HUES6 (cell line): ENCODE data around the gene SORCS1.
"Not testable (repeated sequence)": the region's sequence is repeated elsewhere in the genome, so short reads cannot be mapped to it uniquely, and the experiment has no call there.

Source experiments
- H3K27ac ChIP-seq: 2 replicates; pipeline ENCODE4 v1.7.0; 2013; ENCODE audit warnings: low read depth, mild to moderate bottlenecking, low read length, inconsistent platforms
- H3K27me3 ChIP-seq: 2 replicates; pipeline ENCODE4 v1.6.1; 2013; ENCODE audit warnings: low read length; ENCODE audit not compliant: control insufficient read depth, insufficient read depth
- H3K36me3 ChIP-seq: 2 replicates; pipeline ENCODE4 v1.6.1; 2013; ENCODE audit warnings: low read length; ENCODE audit not compliant: control insufficient read depth, insufficient read depth
- H3K4me1 ChIP-seq: 2 replicates; pipeline ENCODE4 v1.6.1; 2013; ENCODE audit warnings: low read length; ENCODE audit not compliant: control insufficient read depth, insufficient read depth
- H3K4me3 ChIP-seq: 2 replicates; pipeline ENCODE4 v1.5.1; 2013; ENCODE audit warnings: low read depth, low read length
- H3K9ac ChIP-seq: one replicate; pipeline ENCODE4 v1.6.1; 2013; ENCODE audit warnings: mild to moderate bottlenecking, low read length
- H3K9me3 ChIP-seq: 2 replicates; pipeline ENCODE4 v1.6.1; 2013; ENCODE audit warnings: low read depth, low read length; ENCODE audit not compliant: control insufficient read depth, insufficient read depth

The SORCS1 gene

DNA sequence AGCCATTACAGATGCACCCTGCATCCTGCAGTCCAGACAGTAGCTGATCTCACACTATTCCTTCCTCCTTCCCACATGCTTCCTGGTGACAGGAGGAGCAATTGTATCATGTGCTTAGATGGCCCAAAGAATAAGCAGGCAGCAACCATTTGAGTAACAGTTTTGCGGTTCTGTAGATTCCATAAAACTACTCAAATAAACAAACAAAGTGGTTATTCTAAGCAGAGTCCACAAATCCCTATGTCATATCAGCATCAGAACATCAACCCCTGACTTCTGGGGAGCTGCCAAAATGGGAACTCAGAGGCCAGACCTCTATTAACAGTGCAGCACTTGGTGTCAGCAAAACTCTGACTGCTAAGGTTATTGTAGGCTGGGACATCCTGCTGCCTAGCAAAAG is 226.0 kb downstream of the SORCS1 start:
- Histone ChIP-seq H3K27me3 (no peaks in the 10 kb centered on the region), H3K36me3 (no peaks in the 10 kb centered on the region), H3K9ac (no peak overlapping the region), H3K4me3 (no peak overlapping the region), H3K9me3 (no peaks in the 10 kb centered on the region), H3K27ac (no peak overlapping the region), H3K4me1 (no peaks in the 10 kb centered on the region)

DNA sequence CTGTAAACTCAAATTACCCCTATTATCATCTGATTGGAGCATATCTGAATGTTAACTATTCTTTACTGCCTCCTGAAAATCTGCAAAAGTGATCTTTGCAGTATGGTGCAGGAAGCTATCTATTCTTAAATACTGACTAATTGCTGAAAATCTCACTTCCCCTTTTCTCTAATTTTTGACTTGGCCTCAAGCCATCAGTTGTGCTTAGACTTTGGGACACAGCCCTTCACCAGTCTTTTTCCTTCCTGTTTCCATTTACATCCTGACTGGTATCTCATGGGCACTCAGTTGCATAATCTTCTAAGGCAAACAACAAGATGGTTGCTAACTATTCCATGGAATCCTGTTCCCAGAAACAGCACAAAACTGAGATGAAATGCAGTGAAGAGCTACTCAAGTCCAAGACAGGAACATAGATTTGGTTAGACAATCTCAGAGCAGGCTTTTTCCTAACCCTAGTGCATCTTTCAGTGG is 228.5 kb downstream of the SORCS1 start:
- Histone ChIP-seq H3K27me3 (no peaks in the 10 kb centered on the region; the same call in 1 of the 2 replicates), H3K27ac (no peak overlapping the region), H3K36me3 (no peaks in the 10 kb centered on the region), H3K4me3 (no peak overlapping the region), H3K9me3 (no peaks in the 10 kb centered on the region), H3K9ac (no peak overlapping the region), H3K4me1 (peaks cover 4% of the 10 kb centered on the region; the same call in 1 of the 2 replicates)

DNA sequence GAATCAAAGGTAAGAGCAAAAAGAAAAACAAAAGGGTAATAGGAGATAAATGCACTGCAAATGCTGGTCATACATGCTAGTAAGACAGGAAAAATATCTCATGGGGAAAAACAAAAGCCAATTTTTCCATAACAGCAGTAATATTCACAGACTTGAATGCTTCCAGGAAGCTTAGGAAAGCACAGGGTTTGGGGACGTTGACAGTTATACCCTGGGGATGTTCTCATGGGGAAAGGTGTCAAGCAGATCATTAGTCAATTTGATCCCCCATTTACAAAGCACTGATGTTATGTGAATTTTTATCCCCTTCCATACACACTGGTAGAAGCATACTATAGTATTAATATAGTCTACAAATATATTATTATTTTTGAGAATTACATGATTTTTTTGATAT is 232.7 kb downstream of the SORCS1 start:
- H3K27ac ChIP-seq = no peak overlapping the region
- H3K9ac ChIP-seq = no peak overlapping the region
- no peaks in the 10 kb centered on the region for H3K9me3 ChIP-seq
- H3K4me3 ChIP-seq = no peak overlapping the region
- peaks cover 8% of the 10 kb centered on the region; the same call in 1 of the 2 replicates for H3K27me3 ChIP-seq
- peaks cover 7% of the 10 kb centered on the region for H3K4me1 ChIP-seq
- H3K36me3 ChIP-seq = no peaks in the 10 kb centered on the region

DNA sequence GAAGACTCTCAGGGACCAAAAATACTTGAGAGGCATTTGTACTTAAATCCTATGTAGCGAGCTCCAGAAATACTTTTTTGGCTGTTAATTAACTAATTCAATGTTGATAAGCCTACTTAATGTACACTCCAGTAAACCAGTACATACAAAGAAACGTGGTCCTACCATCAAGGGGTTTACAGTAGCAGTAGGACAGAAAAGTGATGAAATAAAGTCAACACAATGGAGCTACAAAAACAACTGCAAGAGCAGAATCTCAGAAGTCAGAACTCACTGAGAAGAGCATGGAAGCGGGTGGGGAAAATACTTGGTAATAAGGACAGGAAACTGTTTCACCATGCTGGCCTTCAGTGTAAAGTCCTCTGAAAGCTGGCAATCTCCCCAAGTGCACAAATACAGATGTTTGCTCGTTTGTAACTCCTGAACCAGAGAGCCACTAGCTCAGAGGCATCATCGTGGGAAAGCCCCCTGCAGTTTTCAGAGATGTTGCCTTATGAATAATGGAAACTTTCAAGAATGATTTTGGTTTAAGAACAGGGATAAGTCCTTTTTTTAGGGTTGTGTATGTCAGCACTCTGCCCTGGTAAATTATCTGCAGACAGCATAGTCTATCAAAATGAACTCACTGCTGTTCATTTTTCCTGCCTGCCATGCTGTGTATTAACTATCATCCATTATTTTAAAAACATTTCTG is 233.2 kb downstream of the SORCS1 start:
- peaks cover 7% of the 10 kb centered on the region for H3K4me1 ChIP-seq
- H3K9me3 ChIP-seq = no peaks in the 10 kb centered on the region
- no peaks in the 10 kb centered on the region for H3K36me3 ChIP-seq
- H3K4me3 ChIP-seq = no peak overlapping the region
- H3K27ac ChIP-seq = no peak overlapping the region
- peaks cover 8% of the 10 kb centered on the region; the same call in 1 of the 2 replicates for H3K27me3 ChIP-seq
- H3K9ac ChIP-seq = no peak overlapping the region

DNA sequence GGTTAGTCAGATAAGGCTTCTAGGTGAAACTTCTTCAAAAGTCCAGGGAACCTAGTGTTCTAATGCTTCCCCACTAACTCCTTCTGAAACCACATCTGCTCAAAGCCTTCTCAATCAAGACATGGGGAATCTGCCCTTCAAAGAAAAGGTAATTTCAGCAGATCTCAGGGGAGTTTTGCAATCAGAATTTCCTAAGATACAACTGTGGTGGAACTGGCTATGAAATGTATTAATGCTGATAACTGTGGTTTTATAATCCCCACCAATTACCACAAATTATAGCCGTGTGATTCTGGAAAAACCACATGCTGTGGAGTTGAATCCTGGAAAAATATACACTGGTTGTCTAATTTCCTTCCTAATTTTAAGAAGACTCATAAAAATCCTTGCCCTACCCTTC is 233.8 kb downstream of the SORCS1 start:
- H3K36me3 ChIP-seq = no peaks in the 10 kb centered on the region
- H3K27ac ChIP-seq = no peak overlapping the region
- H3K27me3 ChIP-seq = peaks cover 8% of the 10 kb centered on the region; the same call in 1 of the 2 replicates
- H3K4me1 ChIP-seq = peaks cover 7% of the 10 kb centered on the region
- no peaks in the 10 kb centered on the region for H3K9me3 ChIP-seq
- H3K4me3 ChIP-seq = no peak overlapping the region
- no peak overlapping the region for H3K9ac ChIP-seq

DNA sequence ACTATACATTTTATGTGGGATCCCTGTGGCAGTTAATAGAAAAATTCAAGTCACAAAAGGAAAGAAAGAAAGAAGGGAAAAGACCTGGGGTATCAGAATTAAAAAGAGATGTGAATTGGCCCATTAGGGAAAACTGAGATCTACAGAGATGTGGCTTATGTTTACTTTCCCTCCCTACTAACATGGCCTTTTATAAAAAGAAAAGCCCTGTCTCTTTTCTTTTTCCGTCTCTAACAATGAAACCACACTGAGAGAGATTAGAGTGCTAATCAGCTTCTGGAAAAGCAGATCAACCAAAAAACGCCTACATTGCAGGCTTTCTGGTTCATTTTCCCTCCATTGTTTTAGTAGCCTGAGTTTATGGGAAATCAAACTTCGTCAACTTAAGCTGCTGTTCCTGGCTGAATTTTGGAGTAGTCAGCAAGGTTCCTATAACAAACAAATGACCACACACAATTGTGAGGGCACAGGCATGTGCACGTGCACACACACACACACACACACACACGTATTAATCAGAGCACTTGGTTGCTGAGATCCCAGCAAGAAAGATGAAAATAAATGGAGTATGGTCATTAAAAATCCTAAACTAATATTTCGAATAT is 235.1 kb downstream of the SORCS1 start:
- Histone ChIP-seq H3K4me1 (peaks cover 7% of the 10 kb centered on the region), H3K4me3 (no peak overlapping the region), H3K9me3 (no peaks in the 10 kb centered on the region), H3K36me3 (no peaks in the 10 kb centered on the region), H3K27me3 (peaks cover 8% of the 10 kb centered on the region; the same call in 1 of the 2 replicates), H3K27ac (no peak overlapping the region), H3K9ac (no peak overlapping the region)

DNA sequence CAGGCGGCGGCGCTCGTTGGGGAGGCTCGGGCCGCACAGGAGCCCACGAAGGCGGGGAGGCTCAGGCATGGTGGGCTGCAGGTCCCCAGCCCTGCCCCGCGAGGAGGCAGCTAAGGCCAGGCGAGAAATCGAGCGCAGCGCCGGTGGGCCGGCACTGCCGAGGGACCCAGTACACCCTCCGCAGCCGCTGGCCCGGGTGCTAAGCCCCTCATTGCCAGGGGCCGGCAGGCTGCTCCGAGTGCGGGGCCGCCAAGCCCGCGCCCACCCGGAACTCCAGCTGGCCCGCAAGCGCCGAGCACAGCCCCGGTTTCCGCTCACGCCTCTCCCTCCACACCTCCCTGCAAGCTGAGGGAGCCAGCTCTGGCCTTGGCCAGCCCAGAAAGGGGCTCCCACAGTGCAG is 236.4 kb downstream of the SORCS1 start:
- not testable (repeated sequence) for H3K27ac ChIP-seq, H3K9me3 ChIP-seq, H3K4me1 ChIP-seq, H3K4me3 ChIP-seq, H3K36me3 ChIP-seq, H3K27me3 ChIP-seq, H3K9ac ChIP-seq

DNA sequence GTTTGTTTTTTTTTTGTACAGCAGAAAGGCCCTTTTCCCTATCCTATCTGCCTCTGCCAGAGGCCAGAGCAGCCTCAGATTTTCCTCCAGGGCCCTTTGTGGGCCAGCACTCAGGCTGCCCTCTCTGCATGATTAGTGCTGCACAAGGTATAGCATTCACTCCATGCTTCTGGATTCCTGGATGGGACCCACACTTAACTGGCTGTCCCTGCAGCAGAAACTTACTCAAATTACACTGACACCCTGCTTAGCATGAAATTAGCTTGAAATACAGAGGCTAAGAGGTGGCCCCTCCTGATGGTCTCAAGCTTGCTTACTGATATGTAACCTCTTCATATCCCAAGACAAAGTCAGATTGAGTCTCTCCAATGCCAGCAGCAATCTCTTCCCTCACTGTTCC is 239.3 kb downstream of the SORCS1 start:
- Histone ChIP-seq H3K4me3 (no peak overlapping the region), H3K27ac (no peak overlapping the region), H3K36me3 (no peaks in the 10 kb centered on the region), H3K4me1 (peaks cover 3% of the 10 kb centered on the region; the same call in 1 of the 2 replicates), H3K9me3 (no peaks in the 10 kb centered on the region), H3K27me3 (peaks cover 16% of the 10 kb centered on the region), H3K9ac (no peak overlapping the region)

DNA sequence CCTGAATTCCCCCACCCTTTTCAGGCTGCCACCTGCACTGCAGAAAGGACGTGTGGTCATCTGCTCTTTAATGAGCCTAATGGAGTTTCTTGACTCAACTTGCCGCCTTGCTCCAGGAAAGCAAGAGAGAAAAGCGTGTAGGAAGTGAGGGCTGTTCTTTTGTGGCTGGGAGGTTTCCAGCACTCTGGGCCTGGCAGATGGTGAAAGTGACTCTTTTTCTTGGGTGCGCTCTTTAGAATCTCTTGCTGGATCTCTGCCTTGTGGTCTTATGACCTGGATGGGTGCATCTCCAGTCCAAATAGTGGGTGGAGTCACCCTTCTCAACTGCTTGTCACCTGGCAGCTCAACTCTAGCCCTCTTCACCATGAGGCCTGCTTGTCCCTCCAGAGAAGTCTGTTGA is 244.0 kb downstream of the SORCS1 start:
- Histone ChIP-seq H3K9ac (no peak overlapping the region), H3K36me3 (no peaks in the 10 kb centered on the region), H3K4me1 (peaks cover 4% of the 10 kb centered on the region; the same call in 1 of the 2 replicates), H3K27ac (no peak overlapping the region), H3K9me3 (no peaks in the 10 kb centered on the region), H3K27me3 (peaks cover 15% of the 10 kb centered on the region), H3K4me3 (no peak overlapping the region)

DNA sequence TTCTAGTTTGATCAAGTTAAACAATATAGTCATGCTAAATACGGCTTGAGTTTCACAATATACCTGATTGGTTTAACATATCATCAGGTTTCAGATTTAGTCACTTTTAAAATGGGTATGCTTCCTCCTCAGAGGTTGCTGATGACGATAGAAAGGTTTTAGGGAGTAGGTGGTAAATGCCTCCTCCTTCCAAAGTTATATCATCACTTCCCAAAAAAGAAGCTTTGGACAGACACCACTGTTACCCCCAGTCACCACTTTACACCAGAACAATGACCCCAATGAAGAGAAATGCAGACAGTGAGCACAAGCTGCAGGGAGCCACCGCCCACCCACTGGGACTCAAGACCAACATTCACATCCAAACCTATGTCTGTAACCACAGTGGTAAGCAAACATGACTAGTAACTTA is 244.6 kb downstream of the SORCS1 start:
- H3K4me1 ChIP-seq = peaks cover 4% of the 10 kb centered on the region; the same call in 1 of the 2 replicates
- no peak overlapping the region for H3K9ac ChIP-seq
- H3K27ac ChIP-seq = no peak overlapping the region
- H3K27me3 ChIP-seq = peaks cover 15% of the 10 kb centered on the region
- no peaks in the 10 kb centered on the region for H3K36me3 ChIP-seq
- H3K4me3 ChIP-seq = no peak overlapping the region
- H3K9me3 ChIP-seq = no peaks in the 10 kb centered on the region

DNA sequence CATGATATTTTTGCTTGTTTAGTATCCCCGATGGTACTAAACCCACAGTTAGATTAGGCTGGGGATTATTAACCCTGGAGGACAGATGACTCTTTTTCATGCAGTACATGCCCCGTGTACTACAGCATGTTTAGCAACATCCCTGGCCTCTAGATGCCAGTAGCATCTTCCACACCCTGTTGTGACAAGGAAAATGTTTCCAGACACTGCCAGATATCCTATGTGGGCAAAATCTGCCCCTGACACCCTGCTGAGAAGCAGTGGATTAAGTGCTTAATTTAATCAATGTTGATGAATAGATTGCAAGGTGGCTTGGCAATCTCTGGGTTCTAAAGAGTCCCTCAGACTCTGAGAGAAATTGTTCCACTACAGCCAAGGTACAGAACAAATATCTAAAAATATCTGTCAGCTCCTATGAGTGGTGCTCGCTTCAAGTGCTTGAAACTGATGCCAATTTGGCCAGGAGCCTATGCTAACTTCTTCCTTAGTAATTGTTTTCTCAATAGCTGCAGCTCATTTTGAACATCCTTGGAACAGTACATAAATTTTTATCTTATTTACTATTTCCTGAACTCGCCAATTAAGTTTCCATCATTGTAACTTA is 247.0 kb downstream of the SORCS1 start:
- H3K9ac ChIP-seq = no peak overlapping the region
- H3K27ac ChIP-seq = no peak overlapping the region
- no peaks in the 10 kb centered on the region for H3K36me3 ChIP-seq
- H3K4me1 ChIP-seq = peaks cover 18% of the 10 kb centered on the region
- no peaks in the 10 kb centered on the region for H3K9me3 ChIP-seq
- peaks cover 15% of the 10 kb centered on the region for H3K27me3 ChIP-seq
- no peak overlapping the region for H3K4me3 ChIP-seq
